Activated T-helper 17 cell treated with anti-CD3 and anti-CD28 coated beads, Interleukin-2, amount 50 U/mL, for 72 hours (primary cell): ENCODE data around the gene LHX3. TPM values are rescaled to one million over a fixed set of nuclear protein-coding genes. Genes with fewer than 3 reads are reported as not detected.

Experiments used
- ATAC-seq: fragments of 150-1000 bp; cut with Tn5 transposase; replicated peaks from 2 replicates; pipeline ENCODE4 v1.10.0; 2021; ENCODE audit warnings: mild to moderate bottlenecking, moderate library complexity
- H3K27ac Mint-ChIP-seq: one replicate; pipeline ENCODE4 v1.8.0; 2022; ENCODE audit warnings: mixed read lengths
- H3K27me3 Mint-ChIP-seq: one replicate; pipeline ENCODE4 v1.8.0; 2022; ENCODE audit warnings: mixed read lengths
- H3K36me3 Mint-ChIP-seq: one replicate; pipeline ENCODE4 v1.8.0; 2022; ENCODE audit warnings: low read depth, mild to moderate bottlenecking, mixed read lengths
- H3K4me1 Mint-ChIP-seq: one replicate; pipeline ENCODE4 v1.8.0; 2022; ENCODE audit warnings: mixed read lengths
- H3K4me3 Mint-ChIP-seq: one replicate; pipeline ENCODE4 v1.8.0; 2022; ENCODE audit warnings: mild to moderate bottlenecking, mixed read lengths
- H3K9me3 Mint-ChIP-seq: one replicate; pipeline ENCODE4 v1.8.0; 2022; ENCODE audit warnings: mixed read lengths
- total RNA-seq, 2 donors: library from RNA; stranded (reverse); gene quantifications; one replicate each; pipeline ENCODE4 v1.2.3, GENCODE V29; 2022

Gene LHX3
- total RNA-seq, 2 donors from 2014 or later = 0.16 TPM; not detected in 1

- no peaks in the 10 kb centered on the region for H3K4me1 Mint-ChIP-seq
- no peak overlapping the region for H3K4me3 Mint-ChIP-seq
- H3K9me3 Mint-ChIP-seq = no peaks in the 10 kb centered on the region
- ATAC-seq = no peak
- peaks cover 26% of the 10 kb centered on the region for H3K27me3 Mint-ChIP-seq
- H3K27ac Mint-ChIP-seq = no peak overlapping the region
- H3K36me3 Mint-ChIP-seq = peaks cover 9% of the 10 kb centered on the region
These were observed 3.8 kb downstream of the LHX3 start for GRCh38 chr9:136201174-136201573.

- Mint-ChIP-seq H3K4me3 (no peak overlapping the region), H3K36me3 (peaks cover 5% of the 10 kb centered on the region), H3K9me3 (no peaks in the 10 kb centered on the region), H3K27ac (no peak overlapping the region), H3K27me3 (peaks cover 28% of the 10 kb centered on the region), H3K4me1 (no peaks in the 10 kb centered on the region)
- ATAC-seq = no peak
These were observed 4.5 kb downstream of the LHX3 start for GRCh38 chr9:136200424-136200823.

DNA sequence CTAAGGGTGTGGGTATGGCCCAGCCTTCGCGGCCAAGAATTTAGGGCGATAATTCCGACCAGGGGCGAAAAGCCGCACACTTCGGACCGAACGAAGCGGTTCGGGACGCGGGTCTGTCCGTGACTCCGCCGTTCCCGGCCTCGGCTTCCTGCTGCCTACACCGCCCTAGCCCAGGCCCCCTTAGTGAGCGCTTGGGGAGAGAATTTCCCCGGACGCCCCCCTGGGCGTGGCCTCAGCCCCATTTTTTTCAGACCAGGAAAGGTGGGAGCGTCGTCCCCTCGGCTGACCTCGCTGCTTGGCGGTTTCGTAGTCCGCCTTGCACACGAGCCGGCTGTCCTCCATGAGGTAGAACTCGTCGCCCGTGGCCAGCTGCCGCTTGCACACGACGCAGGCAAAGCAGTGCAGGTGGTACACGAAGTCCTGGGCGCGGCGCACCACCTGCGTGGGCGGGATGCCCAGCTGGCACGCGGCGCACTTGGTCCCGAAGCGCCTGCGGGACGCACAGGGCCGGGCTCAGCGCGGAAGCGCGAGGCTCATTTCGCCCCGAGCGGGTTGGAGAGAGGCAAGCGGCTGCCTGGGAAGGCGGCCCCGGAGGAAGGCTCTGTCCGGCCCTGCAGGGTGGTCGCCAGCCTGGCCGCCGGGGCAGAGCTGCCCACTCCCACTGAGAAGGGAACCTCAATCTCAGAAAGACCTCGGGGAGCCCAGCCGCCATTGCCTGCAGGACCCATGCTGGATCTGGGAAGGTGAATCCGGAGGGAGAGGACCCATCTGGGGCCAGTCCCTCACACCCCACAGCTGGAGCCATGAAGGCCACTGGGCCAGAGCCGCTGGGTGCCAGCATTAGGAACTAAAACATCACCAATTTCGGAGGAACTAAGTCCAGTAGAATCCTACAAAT lies 5.3 kb downstream of the LHX3 start:
- Mint-ChIP-seq H3K27ac (no peak overlapping the region), H3K36me3 (peaks cover 5% of the 10 kb centered on the region), H3K9me3 (no peaks in the 10 kb centered on the region), H3K4me3 (no peak overlapping the region), H3K27me3 (peaks cover 28% of the 10 kb centered on the region), H3K4me1 (no peaks in the 10 kb centered on the region)
- ATAC-seq = no peak

DNA sequence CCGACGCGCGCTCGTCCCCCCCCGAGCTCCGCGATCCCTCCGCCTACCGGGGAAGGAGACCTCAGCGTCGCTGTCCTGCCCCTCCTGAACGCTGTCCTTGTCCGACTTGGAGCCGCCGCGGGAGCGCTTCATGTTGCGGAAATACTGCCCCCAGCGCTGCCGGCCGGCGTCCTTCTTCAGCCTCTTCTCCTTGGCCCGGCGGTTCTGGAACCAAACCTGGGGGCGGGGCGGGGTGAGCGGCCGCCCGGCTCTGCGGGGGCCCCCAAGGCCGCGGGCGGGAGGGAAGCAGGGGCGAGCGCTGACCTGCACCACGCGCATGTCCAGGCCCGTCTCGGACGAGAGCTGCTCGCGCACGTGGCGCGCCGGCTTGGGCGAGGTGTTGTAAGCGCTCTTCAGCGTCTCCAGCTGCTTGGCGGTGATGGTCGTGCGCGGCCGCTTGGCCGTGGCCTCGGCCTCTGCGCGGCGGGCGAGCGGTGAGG lies 6.3 kb downstream of the LHX3 start:
- ATAC-seq = no peak
- H3K4me1 Mint-ChIP-seq = no peaks in the 10 kb centered on the region
- no peaks in the 10 kb centered on the region for H3K9me3 Mint-ChIP-seq
- H3K36me3 Mint-ChIP-seq = peaks cover 5% of the 10 kb centered on the region
- H3K27ac Mint-ChIP-seq = no peak overlapping the region
- H3K27me3 Mint-ChIP-seq = peaks cover 25% of the 10 kb centered on the region
- H3K4me3 Mint-ChIP-seq = no peak overlapping the region

DNA sequence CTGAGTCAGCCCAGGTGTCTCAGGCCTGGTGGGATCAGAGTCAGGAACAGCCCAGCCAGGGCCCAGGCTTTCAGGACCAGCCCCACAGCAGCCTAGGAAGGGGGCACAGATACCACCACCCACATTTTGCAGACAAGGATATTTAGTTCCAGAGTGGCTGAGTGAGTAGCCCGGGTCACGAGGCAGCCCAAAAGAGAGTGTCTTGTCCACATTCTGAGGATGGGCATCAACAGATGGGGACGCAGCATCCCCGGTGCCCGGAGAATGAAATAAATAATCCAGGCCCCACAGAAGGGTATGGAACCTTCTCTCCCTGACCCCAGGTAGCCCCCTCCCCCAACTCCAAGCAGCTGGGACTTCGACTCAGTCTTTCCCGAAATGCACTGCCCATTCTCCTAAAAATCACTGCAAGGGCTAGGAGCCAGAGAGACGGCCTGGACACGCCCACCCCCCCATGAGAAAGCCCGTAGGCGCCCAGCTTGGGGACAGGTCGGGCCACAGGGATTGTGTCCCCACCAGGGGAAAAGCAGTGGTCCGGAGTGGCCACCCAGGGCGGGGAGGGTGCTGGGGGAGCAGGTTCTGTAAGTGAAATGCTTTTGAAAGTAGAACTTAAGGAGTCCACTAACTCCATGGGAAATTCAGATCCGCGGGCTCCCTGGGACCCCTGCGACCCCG lies 6.9 kb downstream of the LHX3 start:
- Mint-ChIP-seq H3K36me3 (peaks cover 5% of the 10 kb centered on the region), H3K9me3 (no peaks in the 10 kb centered on the region), H3K27ac (no peak overlapping the region), H3K27me3 (peaks cover 25% of the 10 kb centered on the region), H3K4me1 (no peaks in the 10 kb centered on the region), H3K4me3 (no peak overlapping the region)
- no peak for ATAC-seq

GRCh38 chr9:136197084-136197875 lies 7.6 kb downstream of the LHX3 start:
- H3K27me3 Mint-ChIP-seq = peaks cover 25% of the 10 kb centered on the region

DNA sequence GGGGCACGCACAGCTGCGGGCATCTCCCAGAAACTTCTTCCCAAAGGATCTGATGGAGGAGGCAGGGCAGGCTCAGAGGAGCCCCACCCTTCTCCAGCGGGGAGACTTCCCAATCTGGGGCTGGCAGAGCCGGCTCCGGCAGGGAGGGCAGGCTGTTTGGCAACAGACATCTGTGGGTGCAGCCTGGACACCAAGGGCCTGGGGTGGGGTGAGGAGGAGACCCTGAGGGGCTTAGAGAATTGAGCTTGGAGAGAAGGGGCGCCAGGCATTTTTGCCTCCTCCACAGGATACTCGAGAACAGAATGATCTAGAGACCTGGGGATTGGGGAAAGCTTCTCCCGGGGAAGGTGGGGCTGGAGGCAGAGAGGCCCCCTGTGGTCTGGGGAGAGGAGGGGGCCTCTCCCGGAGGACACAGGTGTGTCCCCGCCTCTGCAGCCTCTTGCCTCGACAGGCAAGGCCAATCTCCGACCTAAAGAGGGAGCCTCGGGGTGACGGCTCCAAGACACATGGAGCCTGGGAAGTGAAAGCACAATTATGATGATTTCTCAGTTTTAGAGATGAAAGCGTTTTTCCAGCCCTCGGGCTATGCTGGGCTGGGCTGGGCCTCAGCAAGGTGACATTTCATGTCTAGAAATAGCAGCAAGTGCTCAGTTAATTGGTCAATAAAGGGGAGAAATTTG lies 8.4 kb downstream of the LHX3 start:
- Mint-ChIP-seq H3K4me1 (no peaks in the 10 kb centered on the region), H3K27me3 (peaks cover 25% of the 10 kb centered on the region), H3K36me3 (peaks cover 5% of the 10 kb centered on the region), H3K4me3 (no peak overlapping the region), H3K27ac (no peak overlapping the region), H3K9me3 (no peaks in the 10 kb centered on the region)
- no peak for ATAC-seq

More at GRCh38 chr9:136197084-136197875, 7.6 kb downstream of the LHX3 start:
- H3K4me1 Mint-ChIP-seq = no peaks in the 10 kb centered on the region
- ATAC-seq = no peak
- H3K4me3 Mint-ChIP-seq = no peak overlapping the region
- H3K36me3 Mint-ChIP-seq = peaks cover 5% of the 10 kb centered on the region
- no peaks in the 10 kb centered on the region for H3K9me3 Mint-ChIP-seq
- H3K27ac Mint-ChIP-seq = no peak overlapping the region

GRCh38 chr9:136194540-136194939 lies 10.4 kb downstream of the LHX3 start:
- no peak overlapping the region for H3K27ac Mint-ChIP-seq
- H3K36me3 Mint-ChIP-seq = peaks cover 5% of the 10 kb centered on the region
- H3K4me3 Mint-ChIP-seq = no peak overlapping the region
- ATAC-seq = no peak
- H3K27me3 Mint-ChIP-seq = peaks cover 34% of the 10 kb centered on the region
- H3K4me1 Mint-ChIP-seq = no peaks in the 10 kb centered on the region
- H3K9me3 Mint-ChIP-seq = no peaks in the 10 kb centered on the region

DNA sequence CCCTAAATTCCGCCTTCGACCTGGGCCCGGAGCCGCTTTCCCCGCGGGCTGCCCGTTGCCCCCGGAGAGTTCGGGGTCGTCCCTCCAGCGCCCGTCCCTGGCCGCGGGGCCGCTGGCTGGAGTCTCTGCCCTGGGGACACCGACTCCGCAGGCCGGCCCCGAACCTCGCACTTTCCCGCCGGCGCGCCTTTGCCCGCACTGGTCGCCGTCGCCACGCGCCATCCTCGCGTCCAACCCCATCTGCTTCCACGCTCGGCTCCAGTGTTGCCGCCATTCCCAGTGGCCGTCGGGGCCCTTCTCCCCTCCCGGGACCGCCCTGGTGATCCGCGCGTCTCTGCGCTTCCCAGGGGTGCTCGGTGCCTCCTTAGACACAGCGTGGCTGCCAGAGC lies 11.0 kb downstream of the LHX3 start:
- H3K36me3 Mint-ChIP-seq = peaks cover 5% of the 10 kb centered on the region

DNA sequence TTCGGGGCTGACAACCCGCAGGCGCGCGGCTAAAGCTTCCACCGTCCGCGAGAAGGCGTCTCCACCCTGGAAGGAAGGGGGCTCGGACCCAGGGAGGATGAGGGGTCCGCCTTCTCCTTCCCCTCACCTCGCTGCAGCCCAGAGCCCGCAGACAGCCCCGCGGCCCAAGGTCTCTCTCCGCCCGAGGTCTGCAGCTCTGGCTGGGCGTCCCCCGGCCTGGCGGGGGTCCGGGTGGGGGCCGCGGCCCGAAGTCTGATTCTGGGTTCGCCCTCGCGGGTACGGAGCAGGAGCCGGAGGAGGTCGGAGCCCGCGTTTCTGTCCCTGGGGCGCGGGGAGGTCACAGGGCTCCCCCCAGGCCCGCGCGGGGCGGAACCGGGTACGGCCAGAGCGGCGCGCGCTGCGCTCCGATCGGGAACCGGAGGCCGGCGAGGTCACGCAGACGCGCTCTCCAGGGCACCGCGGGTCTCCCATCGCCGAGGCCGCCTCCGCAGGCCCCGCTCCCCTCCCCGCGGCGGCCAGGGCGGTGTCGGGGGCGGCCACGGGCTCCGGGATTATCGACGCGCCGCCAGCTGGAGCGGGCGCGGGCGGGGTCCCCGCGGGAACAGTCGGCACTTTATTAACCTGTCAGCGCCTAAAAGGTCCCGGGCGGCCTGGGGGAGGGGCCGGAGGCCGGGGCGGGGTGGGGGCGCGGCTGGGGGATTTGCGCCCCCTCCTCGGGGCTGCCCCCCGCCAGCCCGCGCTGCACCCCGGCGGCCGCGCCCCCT lies 11.6 kb downstream of the LHX3 start:
- no peak overlapping the region for H3K4me3 Mint-ChIP-seq
- H3K4me1 Mint-ChIP-seq = no peaks in the 10 kb centered on the region
- H3K9me3 Mint-ChIP-seq = no peaks in the 10 kb centered on the region
- H3K27ac Mint-ChIP-seq = no peak overlapping the region
- peaks cover 34% of the 10 kb centered on the region for H3K27me3 Mint-ChIP-seq
- no peak for ATAC-seq
- peaks cover 5% of the 10 kb centered on the region for H3K36me3 Mint-ChIP-seq

More for the DNA sequence above, 11.0 kb downstream of the LHX3 start:
- Mint-ChIP-seq H3K4me1 (no peaks in the 10 kb centered on the region), H3K9me3 (no peaks in the 10 kb centered on the region), H3K4me3 (no peak overlapping the region), H3K27ac (no peak overlapping the region), H3K27me3 (peaks cover 37% of the 10 kb centered on the region)
- no peak for ATAC-seq

DNA sequence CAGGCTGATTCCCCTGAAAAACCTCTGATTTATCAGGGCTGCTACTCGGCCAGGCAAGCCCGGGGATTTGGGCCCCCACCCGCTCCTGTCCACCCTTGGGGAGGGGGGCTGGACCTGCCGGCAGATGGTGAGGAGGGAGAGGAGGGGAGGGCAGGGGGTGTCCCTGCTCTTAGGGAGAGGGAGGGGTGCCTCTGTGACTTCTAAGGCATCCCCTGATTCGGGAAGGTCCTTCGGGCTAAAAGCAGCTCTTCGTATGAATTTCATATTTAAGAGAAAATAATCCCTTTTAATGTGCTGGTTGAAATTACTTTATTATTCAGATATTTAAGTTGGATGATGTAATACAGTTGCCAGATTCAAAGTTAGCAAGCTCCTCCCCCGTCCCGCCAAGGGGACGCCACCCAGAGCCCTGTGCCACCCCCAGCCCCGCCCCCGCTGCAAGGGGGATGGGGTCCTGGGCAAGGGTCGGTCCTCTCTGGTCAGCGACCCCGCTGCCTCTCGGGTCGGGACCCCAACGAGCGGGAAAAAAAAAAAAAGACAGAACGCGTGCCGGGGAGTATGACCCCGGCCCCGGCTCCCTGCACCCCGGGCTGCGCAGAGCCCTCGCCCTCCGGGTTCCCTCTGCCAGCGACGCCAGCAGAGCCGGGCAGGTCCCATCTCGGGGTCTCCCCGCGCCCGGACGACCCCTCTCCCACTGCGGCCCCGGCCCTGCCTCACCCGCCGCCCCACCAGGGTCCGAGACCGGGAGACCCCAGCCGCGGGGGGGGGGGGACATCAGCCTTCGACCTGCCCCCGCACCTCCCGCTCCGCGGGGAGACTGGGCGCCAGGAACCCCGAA lies 12.4 kb downstream of the LHX3 start:
- ATAC-seq = no peak
- Mint-ChIP-seq H3K36me3 (peaks cover 5% of the 10 kb centered on the region), H3K4me3 (no peak overlapping the region), H3K27ac (no peak overlapping the region), H3K9me3 (no peaks in the 10 kb centered on the region), H3K4me1 (no peaks in the 10 kb centered on the region), H3K27me3 (peaks cover 34% of the 10 kb centered on the region)

GRCh38 chr9:136191960-136192286 lies 13.0 kb downstream of the LHX3 start:
- no peaks in the 10 kb centered on the region for H3K9me3 Mint-ChIP-seq

More at GRCh38 chr9:136191960-136192286, 13.0 kb downstream of the LHX3 start:
- peaks cover 40% of the 10 kb centered on the region for H3K27me3 Mint-ChIP-seq
- ATAC-seq = no peak
- no peak overlapping the region for H3K4me3 Mint-ChIP-seq
- H3K27ac Mint-ChIP-seq = no peak overlapping the region
- H3K4me1 Mint-ChIP-seq = no peaks in the 10 kb centered on the region
- H3K36me3 Mint-ChIP-seq = peaks cover 4% of the 10 kb centered on the region
